IMR-90 (cell line): Measurements from ENCODE around the gene EHF. TPM values are rescaled to one million over a fixed set of nuclear protein-coding genes. Genes with fewer than 3 reads are reported as not detected.

Experiments used
- ATAC-seq: fragments of 200-7000 bp; cut with Tn5 transposase; 2 replicates; pipeline ENCODE4 v1.9.1; 2020; ENCODE audit warnings: low read depth, mild to moderate bottlenecking, moderate library complexity
- BruUV-seq: library from RNA; stranded (reverse); fragments of 400-500 nt; replicated peaks from 2 replicates; lab custom pipeline; 2021; lab: Mats Ljungman, UMichigan
- CTCF ChIA-PET: fragments of 300-600 bp; formaldehyde crosslinking; extraction: SDS; loops from one replicate; lab custom pipeline; 2021; ENCODE audit warnings: antibody characterized with exemption; lab: Yijun Ruan, JAX
- POLR2A ChIA-PET: fragments of 300-600 bp; sonication (Branson Sonifier 250); formaldehyde crosslinking; loops from one replicate; lab custom pipeline; 2022; ENCODE audit warnings: antibody characterized with exemption; ENCODE audit not compliant: unreplicated experiment; lab: Charles Lee
- DNase-seq: peaks from one replicate; pipeline ENCODE4 v3.0.0; 2013
- H2AFZ ChIP-seq: replicated peaks from 2 replicates; pipeline ENCODE3; 2013; ENCODE audit warnings: low read length, mild to moderate bottlenecking; ENCODE audit not compliant: poor library complexity
- H2AK5ac ChIP-seq: 2 replicates; pipeline ENCODE4 v1.6.1; 2013; ENCODE audit warnings: low read depth, low read length, inconsistent platforms
- H2AK9ac ChIP-seq: replicated peaks from 2 replicates; pipeline ENCODE3; 2013; ENCODE audit warnings: mild to moderate bottlenecking, low read depth, low read length, moderate library complexity; ENCODE audit not compliant: poor library complexity
- H2BK120ac ChIP-seq: 2 replicates; pipeline ENCODE4 v1.6.1; 2013; ENCODE audit warnings: low read depth, low read length, inconsistent platforms
- H2BK15ac ChIP-seq: 3 replicates; pipeline ENCODE4 v1.6.1; 2013; ENCODE audit warnings: low read depth, low read length, inconsistent platforms
- H2BK20ac ChIP-seq: 2 replicates; pipeline ENCODE4 v1.6.1; 2013; ENCODE audit warnings: low read depth, mild to moderate bottlenecking, inconsistent platforms, low read length, moderate library complexity
- H2BK5ac ChIP-seq: 2 replicates; pipeline ENCODE4 v1.6.1; 2013; ENCODE audit warnings: mild to moderate bottlenecking, low read depth, low read length, inconsistent platforms; ENCODE audit not compliant: poor library complexity, severe bottlenecking
- H3K14ac ChIP-seq: replicated peaks from 2 replicates; pipeline ENCODE4 v1.6.1; 2013; ENCODE audit warnings: low read depth, low read length, inconsistent platforms
- H3K18ac ChIP-seq: 2 replicates; pipeline ENCODE4 v1.6.1; 2013; ENCODE audit warnings: low read depth, low read length, control low read depth
- H3K23ac ChIP-seq: 2 replicates; pipeline ENCODE4 v1.6.1; 2013; ENCODE audit warnings: low read depth, low read length, inconsistent platforms
- H3K27ac ChIP-seq: 2 replicates; pipeline ENCODE4 v1.5.1; 2013; ENCODE audit warnings: mild to moderate bottlenecking, control low read depth, low read length; ENCODE audit not compliant: insufficient read depth
- H3K27me3 ChIP-seq: 2 replicates; pipeline ENCODE4 v1.6.1; 2013; ENCODE audit warnings: low read length; ENCODE audit not compliant: control insufficient read depth, insufficient read depth
- H3K36me3 ChIP-seq: 2 replicates; pipeline ENCODE4 v1.6.1; 2013; ENCODE audit warnings: low read length, mixed read lengths; ENCODE audit not compliant: control insufficient read depth, insufficient read depth
- H3K4ac ChIP-seq: 2 replicates; pipeline ENCODE4 v1.6.1; 2013; ENCODE audit warnings: low read depth, low read length, inconsistent platforms
- H3K4me1 ChIP-seq: 2 replicates; pipeline ENCODE4 v1.6.1; 2013; ENCODE audit warnings: low read length, mixed read lengths; ENCODE audit not compliant: control insufficient read depth, insufficient read depth
- H3K4me2 ChIP-seq: 2 replicates; pipeline ENCODE4 v1.6.1; 2013; ENCODE audit warnings: low read depth, mild to moderate bottlenecking, control low read depth, low read length, moderate library complexity
- H3K4me3 ChIP-seq: 2 replicates; pipeline ENCODE4 v1.5.1; 2013; ENCODE audit warnings: low read depth, mild to moderate bottlenecking, control low read depth, low read length, moderate library complexity; ENCODE audit not compliant: insufficient read depth
- H3K56ac ChIP-seq: 2 replicates; pipeline ENCODE4 v1.6.1; 2013; ENCODE audit warnings: low read length, inconsistent platforms; ENCODE audit not compliant: insufficient read depth; ENCODE audit errors: extremely low read depth
- H3K79me1 ChIP-seq, 2 experiments: 2 replicates each; pipeline ENCODE4 v1.6.1; 2013; ENCODE audit warnings: low read length in 2 of 2, inconsistent platforms in 1 of 2, low read depth in 1 of 2
- H3K9ac ChIP-seq: 2 replicates; pipeline ENCODE4 v1.6.1; 2013; ENCODE audit warnings: low read depth, low read length, control low read depth
- H3K9me1 ChIP-seq: 2 replicates; pipeline ENCODE4 v1.6.1; 2013; ENCODE audit warnings: low read length, inconsistent platforms; ENCODE audit not compliant: insufficient read depth
- H3K9me3 ChIP-seq: 2 replicates; pipeline ENCODE4 v1.6.1; 2013; ENCODE audit warnings: low read length; ENCODE audit not compliant: control insufficient read depth, insufficient read depth
- H4K20me1 ChIP-seq: 2 replicates; pipeline ENCODE4 v1.6.1; 2013; ENCODE audit warnings: low read length, inconsistent platforms; ENCODE audit not compliant: insufficient read depth
- H4K5ac ChIP-seq: 2 replicates; pipeline ENCODE4 v1.6.1; 2013; ENCODE audit warnings: mild to moderate bottlenecking, low read depth, low read length, control low read depth
- H4K8ac ChIP-seq, 2 experiments: 2 replicates each; pipeline ENCODE4 v1.6.1; 2013; ENCODE audit warnings: low read depth in 2 of 2, low read length in 2 of 2, control low read depth in 1 of 2, inconsistent platforms in 1 of 2
- H4K91ac ChIP-seq: 2 replicates; pipeline ENCODE4 v1.6.1; 2013; ENCODE audit warnings: low read depth, low read length, inconsistent platforms; ENCODE audit not compliant: insufficient read depth
- BHLHE40 ChIP-seq: fragments of 150-350 bp; IDR thresholded peaks from 2 replicates; pipeline ENCODE4 v1.6.1; 2016; ENCODE audit warnings: mild to moderate bottlenecking, low read depth, low read length
- CEBPB ChIP-seq: IDR thresholded peaks from 2 replicates; pipeline ENCODE4 v1.6.1; 2012; ENCODE audit warnings: low read depth, low read length, improper control_type of control experiment
- CHD1 ChIP-seq: IDR thresholded peaks from 2 replicates; pipeline ENCODE4 v1.6.1; 2012; ENCODE audit warnings: low read depth, low read length, improper control_type of control experiment
- FOS ChIP-seq: fragments of 150-350 bp; IDR thresholded peaks from 2 replicates; pipeline ENCODE4 v1.6.1; 2016; ENCODE audit warnings: low read depth, low read length
- MAFK ChIP-seq: IDR thresholded peaks from 2 replicates; pipeline ENCODE4 v1.6.1; 2012; ENCODE audit warnings: low read depth, low read length, improper control_type of control experiment
- MAZ ChIP-seq: IDR thresholded peaks from 2 replicates; pipeline ENCODE4 v1.6.1; 2012; ENCODE audit warnings: low read depth, mild to moderate bottlenecking, low read length, improper control_type of control experiment, moderate library complexity, borderline replicate concordance
- MXI1 ChIP-seq: IDR thresholded peaks from 2 replicates; pipeline ENCODE4 v1.6.1; 2012; ENCODE audit warnings: low read depth, mild to moderate bottlenecking, low read length, moderate library complexity, borderline replicate concordance
- NFE2L2 ChIP-seq: fragments of 150-350 bp; IDR thresholded peaks from 2 replicates; pipeline ENCODE4 v1.6.1; 2016; ENCODE audit warnings: low read depth, mild to moderate bottlenecking, low read length
- POLR2A ChIP-seq: IDR thresholded peaks from 2 replicates; pipeline ENCODE4 v1.6.1; 2012; ENCODE audit warnings: mild to moderate bottlenecking, low read depth, low read length
- RAD21 ChIP-seq: IDR thresholded peaks from 2 replicates; pipeline ENCODE4 v1.6.1; 2012; ENCODE audit warnings: low read length, improper control_type of control experiment
- RCOR1 ChIP-seq: IDR thresholded peaks from 2 replicates; pipeline ENCODE4 v1.6.1; 2012; ENCODE audit warnings: mild to moderate bottlenecking, low read length, improper control_type of control experiment; ENCODE audit not compliant: insufficient replicate concordance
- RFX5 ChIP-seq: IDR thresholded peaks from 2 replicates; pipeline ENCODE4 v1.8.0; 2012; ENCODE audit warnings: low read depth, mild to moderate bottlenecking, low read length, moderate library complexity
- SMC3 ChIP-seq: fragments of 150-350 bp; IDR thresholded peaks from 2 replicates; pipeline ENCODE4 v1.6.1; 2016; ENCODE audit warnings: low read depth, mild to moderate bottlenecking, antibody characterized with exemption, low read length, moderate library complexity
- WGBS, 2 experiments: methylation state at CpG; one replicate each; pipeline versions ENCODE4 v1.1.5 to v1.1.7; 2013; ENCODE audit warnings: missing lambda C conversion rate in 2 of 2; ENCODE audit not compliant: insufficient read length in 1 of 2; ENCODE audit errors: extremely low coverage in 2 of 2; 5-methylcytosine and 5-hydroxymethylcytosine counted together
- dilution Hi-C: fragments of 300-500 bp; cut with HindIII; formaldehyde crosslinking; loops from one replicate; pipeline ENCODE4 v1.14.3; 2018; ENCODE audit warnings: low sequenced_read_pairs; ENCODE audit not compliant: unreplicated experiment
- in situ Hi-C: fragments of 300-500 bp; cut with MboI; formaldehyde crosslinking; loops from 3 replicates; pipeline ENCODE4 v1.14.3; 2019; ENCODE audit warnings: low sequenced_read_pairs, inconsistent platforms, mixed read lengths
- intact Hi-C: fragments of 100-400 bp; cut with micrococcal nuclease; formaldehyde crosslinking; loops from 2 replicates; pipeline ENCODE4 v1.10.0; 2022
- polyA plus RNA-seq, 3 experiments: library from polyadenylated mRNA; depleted of rRNA; stranded (reverse); fragments of >200 nt; gene quantifications; 2 replicates each; pipeline ENCODE4 v1.2.3, GENCODE V29; 2012; ENCODE audit warnings: low replicate concordance in 1 of 3
- total RNA-seq: library from RNA; depleted of rRNA; stranded (reverse); fragments of >200 nt; gene quantifications from 2 replicates; pipeline ENCODE4 v1.2.3, GENCODE V29; 2012
- TF ChIP-seq, protein P1 (sequence below): fragments of 150-350 bp; IDR thresholded peaks from 2 replicates; pipeline ENCODE4 v1.6.1; 2016; ENCODE audit warnings: low read depth, mild to moderate bottlenecking, low read length, moderate library complexity, borderline replicate concordance
- TF ChIP-seq, protein P2 (sequence below): fragments of 150-350 bp; IDR thresholded peaks from 2 replicates; pipeline ENCODE4 v1.6.1; 2017; ENCODE audit warnings: mild to moderate bottlenecking, antibody characterized with exemption, low read length, low read depth

Gene EHF
- total and polyA plus RNA-seq, 2 of the 4 experiments (the other 2 are of a cell fraction), result under 0.01 TPM; not detected in 1

DNA sequence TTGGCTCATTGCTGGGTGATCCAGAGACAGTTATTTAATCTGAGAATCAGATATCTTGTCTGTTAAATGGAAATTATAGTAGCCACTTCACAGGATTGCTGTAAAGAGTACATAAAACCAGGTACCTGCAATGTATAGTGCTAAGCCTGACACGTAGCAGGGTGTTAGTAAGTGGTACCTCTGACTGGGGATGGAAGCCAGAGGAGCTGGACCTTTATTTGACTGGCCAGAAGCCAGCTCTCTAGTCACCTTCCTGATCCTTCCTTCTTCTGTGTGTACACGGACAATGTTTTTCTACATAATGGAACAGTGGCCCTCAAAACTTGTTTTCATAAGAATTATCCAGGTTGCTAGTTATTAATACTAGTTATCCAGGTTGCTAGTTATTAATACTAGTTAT lies 25.5 kb upstream of the EHF start:
- H3K9ac ChIP-seq, result no peak overlapping the region
- DNase-seq, result no peak
- H3K14ac ChIP-seq, result no peak overlapping the region
- no peak overlapping the region for H3K4ac ChIP-seq
- no peak overlapping the region for H3K27ac ChIP-seq
- no peak overlapping the region for H4K5ac ChIP-seq
- intact Hi-C loops, result no loop called here
- no peak for ATAC-seq
- H3K9me1 ChIP-seq, result peaks cover 6% of the 10 kb centered on the region
- H2BK15ac ChIP-seq, result peak overlapping the region; percentile 54; the same call in 1 of the 3 replicates
- no peak overlapping the region for H3K56ac ChIP-seq
- no peak overlapping the region for H3K23ac ChIP-seq
- ChIA-PET CTCF (no interaction called here), POLR2A (interaction anchor here (1.0 kb wide), 1 partner anchor 274 kb away, joined by 3 read pairs; no protein-coding TSS in a partner anchor)
- H3K27me3 ChIP-seq, result no peaks in the 10 kb centered on the region
- H3K4me3 ChIP-seq, result no peak overlapping the region
- peak overlapping the region; percentile 1; the same call in 1 of the 2 replicates for H2BK20ac ChIP-seq
- peaks cover 0 to 3% of the 10 kb centered on the region in 2 experiments; a peak in 1 of 4 replicates for H3K79me1 ChIP-seq
- H2BK5ac ChIP-seq, result no peak overlapping the region
- no peaks in the 10 kb centered on the region for H3K36me3 ChIP-seq
- WGBS, 2 experiments, result 80% methylated on average over 1 of the region's 2 CpGs; no CpG with 5 or more reads in 1 of the 2 experiments
- no peak overlapping the region for H2AK9ac ChIP-seq
- no peaks in the 10 kb centered on the region; the same call in 1 of the 2 replicates for H3K9me3 ChIP-seq
- no TSS peak for BruUV-seq
- in situ Hi-C loops, result loop anchor here (25.0 kb wide), 1 partner anchor 567 kb away; no protein-coding TSS in a partner anchor
- no peak overlapping the region for H2AFZ ChIP-seq
- no peak overlapping the region for H4K91ac ChIP-seq
- peak overlapping the region; percentile 66; the same call in 1 of the 2 replicates for H2BK120ac ChIP-seq
- H4K8ac ChIP-seq, result 0 out of 4 replicates have a peak overlapping the region, but pooled peaks of 1 of the 2 experiments have one; percentile 18
- TF ChIP-seq POLR2A (no peak), MAFK (no peak), NFE2L2 (no peak), CEBPB (no peak), FOS (no peak), MAZ (no peak), MXI1 (no peak), BHLHE40 (no peak), SMC3 (no peak), RCOR1 (no peak), RAD21 (no peak), RFX5 (no peak), CHD1 (no peak)
- TF ChIP-seq, protein P1, sequence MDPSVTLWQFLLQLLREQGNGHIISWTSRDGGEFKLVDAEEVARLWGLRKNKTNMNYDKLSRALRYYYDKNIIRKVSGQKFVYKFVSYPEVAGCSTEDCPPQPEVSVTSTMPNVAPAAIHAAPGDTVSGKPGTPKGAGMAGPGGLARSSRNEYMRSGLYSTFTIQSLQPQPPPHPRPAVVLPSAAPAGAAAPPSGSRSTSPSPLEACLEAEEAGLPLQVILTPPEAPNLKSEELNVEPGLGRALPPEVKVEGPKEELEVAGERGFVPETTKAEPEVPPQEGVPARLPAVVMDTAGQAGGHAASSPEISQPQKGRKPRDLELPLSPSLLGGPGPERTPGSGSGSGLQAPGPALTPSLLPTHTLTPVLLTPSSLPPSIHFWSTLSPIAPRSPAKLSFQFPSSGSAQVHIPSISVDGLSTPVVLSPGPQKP, result no peak
- TF ChIP-seq, protein P2, sequence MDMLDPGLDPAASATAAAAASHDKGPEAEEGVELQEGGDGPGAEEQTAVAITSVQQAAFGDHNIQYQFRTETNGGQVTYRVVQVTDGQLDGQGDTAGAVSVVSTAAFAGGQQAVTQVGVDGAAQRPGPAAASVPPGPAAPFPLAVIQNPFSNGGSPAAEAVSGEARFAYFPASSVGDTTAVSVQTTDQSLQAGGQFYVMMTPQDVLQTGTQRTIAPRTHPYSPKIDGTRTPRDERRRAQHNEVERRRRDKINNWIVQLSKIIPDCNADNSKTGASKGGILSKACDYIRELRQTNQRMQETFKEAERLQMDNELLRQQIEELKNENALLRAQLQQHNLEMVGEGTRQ, result no peak
- dilution Hi-C loops, result no loop called here
- no peaks in the 10 kb centered on the region for H4K20me1 ChIP-seq
- H3K18ac ChIP-seq, result no peak overlapping the region; the same call in 1 of the 2 replicates
- H3K4me1 ChIP-seq, result peaks cover 12% of the 10 kb centered on the region
- H3K4me2 ChIP-seq, result no peak overlapping the region
- H2AK5ac ChIP-seq, result peak overlapping the region; percentile 46; the same call in 1 of the 2 replicates
